Kasumi-1 (cell line): ENCODE results near the gene FLACC1.
"Not testable (repeated sequence)": the region's sequence is repeated elsewhere in the genome, so short reads cannot be mapped to it uniquely, and the experiment has no call there.

Source experiments
- DNase-seq, 2 experiments: peaks; one replicate each; lab custom pipeline; 2025; lab: John Stamatoyannopoulos, UW

The FLACC1 gene

GRCh38 chr2:201349601-201350000 lies 7.5 kb downstream of the FLACC1 start:
- DNase-seq: no peak

GRCh38 chr2:201348758-201349157 lies 8.4 kb downstream of the FLACC1 start:
- no peak for DNase-seq

GRCh38 chr2:201347138-201347537 lies 10.0 kb downstream of the FLACC1 start:
- no peak for DNase-seq

- no peak for DNase-seq
Observed at GRCh38 chr2:201345625-201346213, 11.4 kb downstream of the FLACC1 start.

- peak in 1 of 2 experiments; percentile 28 for DNase-seq
Observed at GRCh38 chr2:201344663-201345366, 12.3 kb downstream of the FLACC1 start.

GRCh38 chr2:201343559-201343958 lies 13.6 kb downstream of the FLACC1 start:
- no peak for DNase-seq

- DNase-seq: no peak
Observed at GRCh38 chr2:201342923-201343322, 14.2 kb downstream of the FLACC1 start.

GRCh38 chr2:201329409-201329808 lies 27.7 kb downstream of the FLACC1 start:
- DNase-seq: no peak

- DNase-seq: no peak
Observed at GRCh38 chr2:201327678-201328077, 29.5 kb downstream of the FLACC1 start.

- DNase-seq: no peak
Observed at GRCh38 chr2:201322772-201323171, 34.4 kb downstream of the FLACC1 start.

- DNase-seq: no peak
Observed at GRCh38 chr2:201320701-201321100, 36.4 kb downstream of the FLACC1 start.

- no peak for DNase-seq
Observed at GRCh38 chr2:201320257-201320656, 36.9 kb downstream of the FLACC1 start.

GRCh38 chr2:201319511-201319910 lies 37.6 kb downstream of the FLACC1 start:
- DNase-seq: no peak

GRCh38 chr2:201313362-201313761 lies 43.8 kb downstream of the FLACC1 start:
- no peak for DNase-seq

- no peak for DNase-seq
Observed at GRCh38 chr2:201308914-201309313, 48.2 kb downstream of the FLACC1 start.

- no peak for DNase-seq
Observed at GRCh38 chr2:201307876-201308275, 49.3 kb downstream of the FLACC1 start.

- not testable (repeated sequence) for DNase-seq
Observed at GRCh38 chr2:201299929-201300328, 57.2 kb downstream of the FLACC1 start.

GRCh38 chr2:201298462-201299052 lies 58.6 kb downstream of the FLACC1 start:
- no peak for DNase-seq

- DNase-seq: not testable (repeated sequence)
Observed at GRCh38 chr2:201290457-201291148, 66.5 kb downstream of the FLACC1 start.

- no peak for DNase-seq
Observed at GRCh38 chr2:201285499-201285898, 71.6 kb downstream of the FLACC1 start.

GRCh38 chr2:201280191-201281040 lies 76.7 kb downstream of the FLACC1 start:
- DNase-seq: peak; percentile 66 to 81

- peak; percentile 32 to 35 for DNase-seq
Observed at GRCh38 chr2:201279079-201279478, 78.1 kb downstream of the FLACC1 start.
